ENCODE measurements around the gene CD52. TPM values are rescaled to one million over a fixed set of nuclear protein-coding genes. Genes with fewer than 3 reads are reported as not detected.

CD52 gene
- total and polyA plus RNA-seq, 2 of the 13 experiments (the other 11 are each of a cell fraction or from before 2014, with no cell fraction given): 0.32 TPM; not detected in 1

- peak; percentile 74; the same call in 1 of the 2 replicates for TF ChIP-seq MED13 (CRISPR knock-in tag; IDR thresholded peaks at IDR 0.05)
- TF ChIP-seq ZNF629 (CRISPR knock-in tag; conservative IDR thresholded peaks at IDR 0.05): no peak
- peak; percentile 73; the same call in 1 of the 2 replicates for TF ChIP-seq MYC (CRISPR knock-in tag; IDR thresholded peaks at IDR 0.05; ENCODE audit: borderline replicate concordance)
- TF ChIP-seq FOXA1 (IDR thresholded peaks at IDR 0.05): no peak
- TF ChIP-seq FOXA1 (CRISPR knock-in tag; IDR thresholded peaks at IDR 0.05): no peak
- no peak; the same call in 1 of the 2 replicates for TF ChIP-seq ARHGAP35 (CRISPR knock-in tag; IDR thresholded peaks at IDR 0.05; ENCODE audit: borderline replicate concordance)
- no peak for TF ChIP-seq MYNN (CRISPR knock-in tag; IDR thresholded peaks at IDR 0.05; ENCODE audit: low read depth)
- TF ChIP-seq SOX13 (IDR thresholded peaks at IDR 0.05): peak; percentile 71; the same call in 1 of the 2 replicates
- TF ChIP-seq SOX13 (CRISPR knock-in tag; conservative IDR thresholded peaks at IDR 0.05 in 1 of 2, IDR thresholded peaks at IDR 0.05 in 1 of 2): peak in 1 of 2 experiments; percentile 89; a peak in 2 of 4 replicates
- TF ChIP-seq ZNF280D (CRISPR knock-in tag; IDR thresholded peaks at IDR 0.05): no peak
- no peak for TF ChIP-seq ZNF572 (CRISPR knock-in tag; IDR thresholded peaks at IDR 0.05)
- no peak for TF ChIP-seq ZBTB3 (CRISPR knock-in tag; IDR thresholded peaks at IDR 0.05; ENCODE audit: borderline replicate concordance, low read depth)
- TF ChIP-seq SIN3B (IDR thresholded peaks at IDR 0.05; ENCODE audit: low read length): no peak
- TF ChIP-seq AHR (CRISPR knock-in tag; IDR thresholded peaks at IDR 0.05): no peak
- TF ChIP-seq, protein P1, sequence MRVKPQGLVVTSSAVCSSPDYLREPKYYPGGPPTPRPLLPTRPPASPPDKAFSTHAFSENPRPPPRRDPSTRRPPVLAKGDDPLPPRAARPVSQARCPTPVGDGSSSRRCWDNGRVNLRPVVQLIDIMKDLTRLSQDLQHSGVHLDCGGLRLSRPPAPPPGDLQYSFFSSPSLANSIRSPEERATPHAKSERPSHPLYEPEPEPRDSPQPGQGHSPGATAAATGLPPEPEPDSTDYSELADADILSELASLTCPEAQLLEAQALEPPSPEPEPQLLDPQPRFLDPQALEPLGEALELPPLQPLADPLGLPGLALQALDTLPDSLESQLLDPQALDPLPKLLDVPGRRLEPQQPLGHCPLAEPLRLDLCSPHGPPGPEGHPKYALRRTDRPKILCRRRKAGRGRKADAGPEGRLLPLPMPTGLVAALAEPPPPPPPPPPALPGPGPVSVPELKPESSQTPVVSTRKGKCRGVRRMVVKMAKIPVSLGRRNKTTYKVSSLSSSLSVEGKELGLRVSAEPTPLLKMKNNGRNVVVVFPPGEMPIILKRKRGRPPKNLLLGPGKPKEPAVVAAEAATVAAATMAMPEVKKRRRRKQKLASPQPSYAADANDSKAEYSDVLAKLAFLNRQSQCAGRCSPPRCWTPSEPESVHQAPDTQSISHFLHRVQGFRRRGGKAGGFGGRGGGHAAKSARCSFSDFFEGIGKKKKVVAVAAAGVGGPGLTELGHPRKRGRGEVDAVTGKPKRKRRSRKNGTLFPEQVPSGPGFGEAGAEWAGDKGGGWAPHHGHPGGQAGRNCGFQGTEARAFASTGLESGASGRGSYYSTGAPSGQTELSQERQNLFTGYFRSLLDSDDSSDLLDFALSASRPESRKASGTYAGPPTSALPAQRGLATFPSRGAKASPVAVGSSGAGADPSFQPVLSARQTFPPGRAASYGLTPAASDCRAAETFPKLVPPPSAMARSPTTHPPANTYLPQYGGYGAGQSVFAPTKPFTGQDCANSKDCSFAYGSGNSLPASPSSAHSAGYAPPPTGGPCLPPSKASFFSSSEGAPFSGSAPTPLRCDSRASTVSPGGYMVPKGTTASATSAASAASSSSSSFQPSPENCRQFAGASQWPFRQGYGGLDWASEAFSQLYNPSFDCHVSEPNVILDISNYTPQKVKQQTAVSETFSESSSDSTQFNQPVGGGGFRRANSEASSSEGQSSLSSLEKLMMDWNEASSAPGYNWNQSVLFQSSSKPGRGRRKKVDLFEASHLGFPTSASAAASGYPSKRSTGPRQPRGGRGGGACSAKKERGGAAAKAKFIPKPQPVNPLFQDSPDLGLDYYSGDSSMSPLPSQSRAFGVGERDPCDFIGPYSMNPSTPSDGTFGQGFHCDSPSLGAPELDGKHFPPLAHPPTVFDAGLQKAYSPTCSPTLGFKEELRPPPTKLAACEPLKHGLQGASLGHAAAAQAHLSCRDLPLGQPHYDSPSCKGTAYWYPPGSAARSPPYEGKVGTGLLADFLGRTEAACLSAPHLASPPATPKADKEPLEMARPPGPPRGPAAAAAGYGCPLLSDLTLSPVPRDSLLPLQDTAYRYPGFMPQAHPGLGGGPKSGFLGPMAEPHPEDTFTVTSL (CRISPR knock-in tag; IDR thresholded peaks at IDR 0.05; ENCODE audit: borderline replicate concordance): 0 out of 2 replicates have a peak, but pooled peaks have one; percentile 41
- TF ChIP-seq ZNF598 (CRISPR knock-in tag; IDR thresholded peaks at IDR 0.05; ENCODE audit: borderline replicate concordance): no peak
- TF ChIP-seq GATA4 (IDR thresholded peaks at IDR 0.05; ENCODE audit: borderline replicate concordance, low read depth): no peak
- TF ChIP-seq, protein P2, sequence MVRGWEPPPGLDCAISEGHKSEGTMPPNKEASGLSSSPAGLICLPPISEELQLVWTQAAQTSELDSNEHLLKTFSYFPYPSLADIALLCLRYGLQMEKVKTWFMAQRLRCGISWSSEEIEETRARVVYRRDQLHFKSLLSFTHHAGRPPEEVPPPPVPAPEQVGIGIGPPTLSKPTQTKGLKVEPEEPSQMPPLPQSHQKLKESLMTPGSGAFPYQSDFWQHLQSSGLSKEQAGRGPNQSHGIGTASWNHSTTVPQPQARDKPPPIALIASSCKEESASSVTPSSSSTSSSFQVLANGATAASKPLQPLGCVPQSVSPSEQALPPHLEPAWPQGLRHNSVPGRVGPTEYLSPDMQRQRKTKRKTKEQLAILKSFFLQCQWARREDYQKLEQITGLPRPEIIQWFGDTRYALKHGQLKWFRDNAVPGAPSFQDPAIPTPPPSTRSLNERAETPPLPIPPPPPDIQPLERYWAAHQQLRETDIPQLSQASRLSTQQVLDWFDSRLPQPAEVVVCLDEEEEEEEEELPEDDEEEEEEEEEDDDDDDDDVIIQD (CRISPR knock-in tag; IDR thresholded peaks at IDR 0.05; ENCODE audit: low read depth): no peak
- no peak for TF ChIP-seq SMAD9 (CRISPR knock-in tag; IDR thresholded peaks at IDR 0.05)
Observed at GRCh38 chr1:26351590-26352337, 34.0 kb downstream of the CD52 start (continued).

Measured in HepG2 (cell line).